Dendritic cell treated with granulocyte-macrophage colony-stimulating factor and Interleukin-4, amounts not matched to agents 40 ng/mL and 50 ng/mL, for 4 days (primary cell): ENCODE results near the gene MTUS2.
"Not testable (repeated sequence)": the region's sequence is repeated elsewhere in the genome, so short reads cannot be mapped to it uniquely, and the experiment has no call there.

Experiments used
- H3K27ac Mint-ChIP-seq: one replicate; pipeline ENCODE4 v1.8.0; 2022; ENCODE audit warnings: mild to moderate bottlenecking, mixed read lengths
- H3K27me3 Mint-ChIP-seq: one replicate; pipeline ENCODE4 v1.8.0; 2022; ENCODE audit warnings: mild to moderate bottlenecking, mixed read lengths
- H3K36me3 Mint-ChIP-seq: one replicate; pipeline ENCODE4 v1.8.0; 2022; ENCODE audit warnings: low read depth, mixed read lengths
- H3K4me1 Mint-ChIP-seq: one replicate; pipeline ENCODE4 v1.8.0; 2022; ENCODE audit warnings: low read depth, mixed read lengths
- H3K4me3 Mint-ChIP-seq: one replicate; pipeline ENCODE4 v1.8.0; 2022; ENCODE audit warnings: mild to moderate bottlenecking, moderate library complexity, mixed read lengths
- H3K9me3 Mint-ChIP-seq: one replicate; pipeline ENCODE4 v1.8.0; 2022; ENCODE audit warnings: mixed read lengths
- intact Hi-C: fragments of 100-400 bp; cut with micrococcal nuclease; formaldehyde crosslinking; loops from one replicate; pipeline ENCODE4 v1.15.0; 2022

MTUS2 gene

GRCh38 chr13:29210676-29211075 is 390.5 kb downstream of the MTUS2 start:
- no peaks in the 10 kb centered on the region for H3K27me3 Mint-ChIP-seq
- peaks cover 51% of the 10 kb centered on the region for H3K9me3 Mint-ChIP-seq
- H3K27ac Mint-ChIP-seq, result no peak overlapping the region
- H3K36me3 Mint-ChIP-seq, result no peaks in the 10 kb centered on the region
- H3K4me3 Mint-ChIP-seq, result no peak overlapping the region
- no peaks in the 10 kb centered on the region for H3K4me1 Mint-ChIP-seq
- intact Hi-C loops, result no loop called here

DNA sequence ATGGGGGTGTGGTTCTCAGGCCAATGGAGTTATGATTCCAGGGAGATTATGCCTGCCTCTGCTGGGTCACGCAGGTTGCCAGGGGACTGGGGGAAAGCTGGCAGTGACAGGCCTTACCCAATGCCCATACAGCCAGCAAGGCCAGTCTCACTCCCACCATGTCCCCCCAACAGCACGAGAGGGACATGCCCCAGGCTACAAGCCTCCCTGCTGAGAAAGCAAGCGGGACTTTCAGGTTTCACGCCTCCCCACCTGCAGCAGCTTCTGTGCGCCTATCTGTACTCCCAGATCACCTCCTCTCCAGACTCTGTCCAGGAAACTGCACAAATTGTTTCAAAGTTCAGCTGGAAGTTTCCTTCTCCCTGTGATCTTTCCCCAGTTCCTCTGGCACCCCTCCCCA is 391.0 kb downstream of the MTUS2 start:
- intact Hi-C loops, H3K27me3 Mint-ChIP-seq, H3K36me3 Mint-ChIP-seq, H3K4me1 Mint-ChIP-seq, H3K4me3 Mint-ChIP-seq, H3K27ac Mint-ChIP-seq: not testable (repeated sequence)
- H3K9me3 Mint-ChIP-seq, result peaks cover 52% of the 10 kb centered on the region

GRCh38 chr13:29222458-29222857 is 402.3 kb downstream of the MTUS2 start:
- no peaks in the 10 kb centered on the region for H3K27me3 Mint-ChIP-seq
- H3K27ac Mint-ChIP-seq, result no peak overlapping the region
- intact Hi-C loops, result no loop called here
- H3K9me3 Mint-ChIP-seq, result peaks cover 32% of the 10 kb centered on the region
- no peaks in the 10 kb centered on the region for H3K4me1 Mint-ChIP-seq
- H3K4me3 Mint-ChIP-seq, result no peak overlapping the region
- no peaks in the 10 kb centered on the region for H3K36me3 Mint-ChIP-seq

DNA sequence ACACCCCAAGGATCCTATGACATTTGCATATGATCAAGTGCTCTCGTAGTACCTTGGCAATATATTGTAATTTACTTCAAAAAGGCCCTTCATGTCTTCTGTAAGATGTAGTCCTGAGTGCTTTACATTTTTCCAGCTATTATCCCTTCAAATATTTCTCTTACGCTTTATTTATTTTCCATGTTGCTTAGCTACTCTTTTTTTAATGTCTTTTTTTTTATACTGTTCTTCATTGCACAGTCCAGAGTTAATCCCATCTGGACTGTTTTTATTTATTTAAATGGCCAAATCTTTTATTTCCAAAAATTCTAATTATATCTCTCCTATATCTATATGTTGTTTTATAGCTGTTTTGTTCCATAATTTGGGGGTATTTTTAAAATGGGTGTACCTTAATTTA is 404.1 kb downstream of the MTUS2 start:
- intact Hi-C loops, result no loop called here
- Mint-ChIP-seq H3K36me3 (no peaks in the 10 kb centered on the region), H3K4me3 (no peak overlapping the region), H3K27me3 (no peaks in the 10 kb centered on the region), H3K27ac (no peak overlapping the region), H3K4me1 (no peaks in the 10 kb centered on the region), H3K9me3 (peaks cover 32% of the 10 kb centered on the region)

DNA sequence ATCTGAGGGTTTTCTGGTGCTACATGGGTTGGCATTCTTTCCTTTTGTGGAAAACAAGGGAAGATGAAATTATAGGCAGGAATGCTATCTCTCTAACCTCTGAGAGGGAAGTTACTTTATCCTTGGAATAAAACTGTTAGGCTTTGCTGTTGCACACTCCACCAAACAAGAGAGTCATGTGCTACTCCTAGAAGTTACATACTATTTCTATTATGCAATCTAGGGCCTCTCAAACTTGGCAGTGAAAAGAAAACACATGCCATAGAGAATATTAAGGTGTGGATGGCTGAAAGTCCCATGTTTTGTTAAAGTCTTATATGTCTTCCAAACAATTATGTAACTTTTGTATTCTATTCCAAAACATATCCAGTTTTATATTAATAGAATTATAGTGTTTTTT is 407.4 kb downstream of the MTUS2 start:
- peaks cover 21% of the 10 kb centered on the region for H3K9me3 Mint-ChIP-seq

GRCh38 chr13:29230299-29230845 is 410.2 kb downstream of the MTUS2 start:
- H3K4me3 Mint-ChIP-seq, result no peak overlapping the region
- intact Hi-C loops, result no loop called here
- no peak overlapping the region for H3K27ac Mint-ChIP-seq

More for the DNA sequence above, 407.4 kb downstream of the MTUS2 start:
- no peaks in the 10 kb centered on the region for H3K27me3 Mint-ChIP-seq
- no peak overlapping the region for H3K4me3 Mint-ChIP-seq
- H3K36me3 Mint-ChIP-seq, result no peaks in the 10 kb centered on the region
- intact Hi-C loops, result no loop called here
- no peak overlapping the region for H3K27ac Mint-ChIP-seq
- no peaks in the 10 kb centered on the region for H3K4me1 Mint-ChIP-seq

GRCh38 chr13:29239653-29240525 is 419.8 kb downstream of the MTUS2 start:
- no peaks in the 10 kb centered on the region for H3K36me3 Mint-ChIP-seq
- intact Hi-C loops, result no loop called here
- H3K27me3 Mint-ChIP-seq, result no peaks in the 10 kb centered on the region
- H3K9me3 Mint-ChIP-seq, result peaks cover 23% of the 10 kb centered on the region
- no peaks in the 10 kb centered on the region for H3K4me1 Mint-ChIP-seq
- H3K27ac Mint-ChIP-seq, result no peak overlapping the region
- no peak overlapping the region for H3K4me3 Mint-ChIP-seq

More at GRCh38 chr13:29230299-29230845, 410.2 kb downstream of the MTUS2 start:
- Mint-ChIP-seq H3K27me3 (no peaks in the 10 kb centered on the region), H3K36me3 (no peaks in the 10 kb centered on the region), H3K4me1 (no peaks in the 10 kb centered on the region), H3K9me3 (no peaks in the 10 kb centered on the region)

DNA sequence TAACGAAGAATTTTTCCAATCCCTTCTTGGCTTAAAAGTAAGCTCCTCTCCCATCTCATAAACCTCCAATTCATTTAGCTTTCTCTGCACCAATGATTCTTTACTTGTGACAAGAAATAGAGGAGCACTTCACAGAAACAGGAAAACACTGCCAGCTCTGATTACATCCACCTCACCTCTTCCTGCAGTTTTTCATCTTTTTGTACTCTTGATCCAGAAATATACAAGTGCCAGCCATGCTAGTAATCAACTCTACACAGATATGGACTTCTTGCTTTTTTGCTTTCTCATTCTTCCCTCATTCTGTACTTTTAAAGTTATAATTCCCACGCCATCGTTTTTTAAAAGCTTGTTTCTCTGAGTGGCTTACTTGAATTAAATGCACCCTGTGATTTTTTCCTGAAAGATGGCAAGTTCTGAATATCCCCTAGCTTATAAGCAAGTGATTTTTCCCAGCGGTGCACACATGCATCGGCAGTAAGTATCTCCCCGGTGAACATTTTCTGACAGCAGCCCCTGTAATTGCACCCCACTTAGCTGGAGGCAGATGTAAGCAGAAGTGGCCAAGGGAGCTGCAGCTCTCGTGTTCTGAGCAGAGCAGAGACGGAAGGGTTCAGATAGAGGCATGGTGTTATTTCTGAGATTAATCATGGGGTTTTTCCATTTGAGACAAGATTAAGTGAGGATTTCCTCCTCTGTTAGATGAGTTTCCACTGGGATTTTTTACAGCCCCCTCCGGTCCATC is 434.7 kb downstream of the MTUS2 start:
- Mint-ChIP-seq H3K36me3 (no peaks in the 10 kb centered on the region), H3K27ac (no peak overlapping the region), H3K9me3 (no peaks in the 10 kb centered on the region), H3K4me3 (no peak overlapping the region), H3K4me1 (no peaks in the 10 kb centered on the region), H3K27me3 (no peaks in the 10 kb centered on the region)
- intact Hi-C loops, result no loop called here

DNA sequence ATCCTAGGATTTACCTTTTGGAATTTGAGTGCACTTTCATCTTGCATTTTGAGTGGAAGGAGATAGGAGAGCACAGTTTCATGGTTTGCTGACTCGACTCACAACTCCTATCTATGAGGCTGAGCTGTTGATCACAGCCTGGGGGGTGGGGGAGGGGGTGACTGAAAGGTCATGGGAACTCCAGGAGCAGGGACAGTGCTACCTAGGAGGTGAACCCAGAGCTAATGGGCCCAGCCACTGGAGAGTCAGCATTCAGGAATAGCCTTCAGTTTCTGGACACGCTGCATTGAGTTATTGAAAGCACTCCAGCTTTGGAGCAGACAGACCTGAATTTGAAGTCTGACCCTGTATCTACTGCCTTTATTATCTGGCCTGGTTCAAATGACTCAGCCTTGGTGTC is 435.4 kb downstream of the MTUS2 start:
- Mint-ChIP-seq H3K27me3 (no peaks in the 10 kb centered on the region), H3K36me3 (no peaks in the 10 kb centered on the region)
- intact Hi-C loops, result no loop called here

GRCh38 chr13:29260684-29261083 is 440.5 kb downstream of the MTUS2 start:
- Mint-ChIP-seq H3K36me3 (no peaks in the 10 kb centered on the region), H3K4me3 (no peak overlapping the region), H3K4me1 (no peaks in the 10 kb centered on the region), H3K27me3 (no peaks in the 10 kb centered on the region), H3K9me3 (peaks cover 9% of the 10 kb centered on the region), H3K27ac (no peak overlapping the region)
- intact Hi-C loops, result no loop called here

More for the DNA sequence above, 435.4 kb downstream of the MTUS2 start:
- no peaks in the 10 kb centered on the region for H3K4me1 Mint-ChIP-seq
- no peak overlapping the region for H3K4me3 Mint-ChIP-seq
- no peaks in the 10 kb centered on the region for H3K9me3 Mint-ChIP-seq
- no peak overlapping the region for H3K27ac Mint-ChIP-seq

GRCh38 chr13:29266261-29266660 is 446.1 kb downstream of the MTUS2 start:
- no peak overlapping the region for H3K4me3 Mint-ChIP-seq
- H3K36me3 Mint-ChIP-seq, result no peaks in the 10 kb centered on the region
- H3K4me1 Mint-ChIP-seq, result no peaks in the 10 kb centered on the region
- H3K9me3 Mint-ChIP-seq, result peaks cover 9% of the 10 kb centered on the region
- no peak overlapping the region for H3K27ac Mint-ChIP-seq
- no peaks in the 10 kb centered on the region for H3K27me3 Mint-ChIP-seq
- intact Hi-C loops, result no loop called here

GRCh38 chr13:29266756-29267733 is 446.9 kb downstream of the MTUS2 start:
- Mint-ChIP-seq H3K4me3 (no peak overlapping the region), H3K9me3 (peaks cover 9% of the 10 kb centered on the region), H3K36me3 (no peaks in the 10 kb centered on the region), H3K27ac (no peak overlapping the region), H3K4me1 (no peaks in the 10 kb centered on the region), H3K27me3 (no peaks in the 10 kb centered on the region)
- intact Hi-C loops, result no loop called here

DNA sequence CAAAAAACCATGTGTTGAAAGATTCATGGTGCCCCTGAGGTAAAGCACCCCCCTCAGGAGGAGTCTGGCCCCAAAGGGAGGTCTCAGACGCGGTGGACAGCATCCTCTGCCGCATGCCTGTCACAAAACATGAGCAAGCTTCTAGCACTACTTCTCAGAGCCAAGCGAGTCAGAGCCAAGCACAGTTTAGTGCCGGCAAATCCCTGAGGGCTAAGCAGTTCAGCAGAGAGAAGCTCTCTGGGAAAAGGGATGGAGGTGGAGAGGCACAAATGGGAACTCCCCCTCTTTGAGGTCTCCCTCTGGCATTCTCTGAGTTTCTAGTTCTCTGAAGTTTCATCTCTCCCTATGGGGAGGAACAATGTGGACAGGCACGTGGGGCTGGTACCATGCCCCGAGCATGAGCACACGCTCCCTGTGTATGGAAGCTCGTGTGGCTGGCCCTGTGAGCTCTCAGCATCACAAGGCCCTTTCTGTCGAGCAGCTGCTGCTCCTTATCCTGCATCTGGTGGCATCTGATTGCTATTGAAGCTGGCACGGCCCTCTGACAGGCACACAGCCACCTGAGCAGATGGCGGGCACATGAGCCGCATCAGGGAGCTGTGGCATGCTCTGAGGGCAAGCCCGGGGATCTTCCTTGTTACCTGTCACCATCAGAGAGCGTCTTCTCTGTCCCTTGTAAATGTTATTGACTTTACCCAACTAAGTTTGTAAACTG is 450.3 kb downstream of the MTUS2 start:
- H3K27ac Mint-ChIP-seq, result no peak overlapping the region
- no peaks in the 10 kb centered on the region for H3K36me3 Mint-ChIP-seq
- H3K4me3 Mint-ChIP-seq, result no peak overlapping the region
- intact Hi-C loops, result no loop called here
- no peaks in the 10 kb centered on the region for H3K4me1 Mint-ChIP-seq
- no peaks in the 10 kb centered on the region for H3K27me3 Mint-ChIP-seq
- H3K9me3 Mint-ChIP-seq, result no peaks in the 10 kb centered on the region
